Ishikawa (cell line): ENCODE results near the gene MRPL14.

Experiments
- CEBPB ChIP-seq: IDR thresholded peaks from 2 replicates; pipeline ENCODE4 v1.6.1; 2012
- CREB1 ChIP-seq: IDR thresholded peaks from 2 replicates; pipeline ENCODE4 v1.6.1; 2012; ENCODE audit warnings: low read depth
- EP300 ChIP-seq: IDR thresholded peaks from 2 replicates; pipeline ENCODE4 v1.6.1; 2012; ENCODE audit warnings: borderline replicate concordance
- FOXM1 ChIP-seq: IDR thresholded peaks from 2 replicates; pipeline ENCODE4 v1.6.1; 2012; ENCODE audit warnings: low read depth, borderline replicate concordance
- NFIC ChIP-seq: IDR thresholded peaks from 2 replicates; pipeline ENCODE4 v1.6.1; 2012
- RAD21 ChIP-seq: IDR thresholded peaks from 2 replicates; pipeline ENCODE4 v1.6.1; 2012; ENCODE audit warnings: low read depth
- TAF1 ChIP-seq: IDR thresholded peaks from 2 replicates; pipeline ENCODE4 v1.6.1; 2012; ENCODE audit warnings: low read depth, mild to moderate bottlenecking
- TCF12 ChIP-seq: IDR thresholded peaks from 2 replicates; pipeline ENCODE4 v1.6.1; 2012; ENCODE audit warnings: low read depth
- TEAD4 ChIP-seq: IDR thresholded peaks from 2 replicates; pipeline ENCODE4 v1.6.1; 2012
- YY1 ChIP-seq: IDR thresholded peaks from 2 replicates; pipeline ENCODE4 v1.6.1; 2012; ENCODE audit warnings: low read depth
- ZBTB7A ChIP-seq: IDR thresholded peaks from 2 replicates; pipeline ENCODE4 v1.6.1; 2012; ENCODE audit warnings: low read depth
- TF ChIP-seq, protein P1 (sequence below): IDR thresholded peaks from 2 replicates; pipeline ENCODE4 v1.6.1; 2012; ENCODE audit warnings: low read depth, mild to moderate bottlenecking
- TF ChIP-seq, protein P2 (sequence below): IDR thresholded peaks from 2 replicates; pipeline ENCODE4 v1.6.1; 2012
- TF ChIP-seq, protein P3 (sequence below): IDR thresholded peaks from 2 replicates; pipeline ENCODE4 v1.6.1; 2012

DNA sequence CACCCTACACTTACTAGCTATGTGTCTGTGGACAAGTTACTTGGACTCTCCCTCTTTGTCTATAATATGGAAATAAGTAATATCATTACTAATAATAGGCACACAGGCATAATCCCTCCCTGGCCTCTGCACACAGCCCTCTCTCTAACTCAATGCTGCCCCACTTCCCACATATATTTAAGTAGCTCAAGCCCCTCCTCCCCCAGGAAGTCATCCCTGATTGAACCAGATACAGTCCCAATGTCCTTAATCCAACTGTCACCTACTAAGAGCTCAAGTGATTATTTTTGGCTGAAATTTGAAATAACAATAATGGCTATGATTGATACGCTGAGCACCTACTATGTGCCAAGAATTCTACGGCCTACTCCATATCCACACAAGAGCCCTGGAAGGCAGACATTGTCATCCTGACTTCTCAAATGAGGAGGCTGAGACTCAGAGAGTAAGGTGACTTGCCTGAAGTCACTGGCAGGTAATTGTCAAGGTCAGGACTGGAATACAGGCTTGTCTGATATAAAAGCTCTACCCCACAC, 29.4 kb downstream of the MRPL14 start:
- TF ChIP-seq YY1 (no peak), EP300 (no peak), TCF12 (no peak), CREB1 (no peak), ZBTB7A (no peak), CEBPB (no peak), NFIC (no peak), TEAD4 (no peak), TAF1 (no peak), FOXM1 (no peak), RAD21 (no peak)
- TF ChIP-seq, protein P1, sequence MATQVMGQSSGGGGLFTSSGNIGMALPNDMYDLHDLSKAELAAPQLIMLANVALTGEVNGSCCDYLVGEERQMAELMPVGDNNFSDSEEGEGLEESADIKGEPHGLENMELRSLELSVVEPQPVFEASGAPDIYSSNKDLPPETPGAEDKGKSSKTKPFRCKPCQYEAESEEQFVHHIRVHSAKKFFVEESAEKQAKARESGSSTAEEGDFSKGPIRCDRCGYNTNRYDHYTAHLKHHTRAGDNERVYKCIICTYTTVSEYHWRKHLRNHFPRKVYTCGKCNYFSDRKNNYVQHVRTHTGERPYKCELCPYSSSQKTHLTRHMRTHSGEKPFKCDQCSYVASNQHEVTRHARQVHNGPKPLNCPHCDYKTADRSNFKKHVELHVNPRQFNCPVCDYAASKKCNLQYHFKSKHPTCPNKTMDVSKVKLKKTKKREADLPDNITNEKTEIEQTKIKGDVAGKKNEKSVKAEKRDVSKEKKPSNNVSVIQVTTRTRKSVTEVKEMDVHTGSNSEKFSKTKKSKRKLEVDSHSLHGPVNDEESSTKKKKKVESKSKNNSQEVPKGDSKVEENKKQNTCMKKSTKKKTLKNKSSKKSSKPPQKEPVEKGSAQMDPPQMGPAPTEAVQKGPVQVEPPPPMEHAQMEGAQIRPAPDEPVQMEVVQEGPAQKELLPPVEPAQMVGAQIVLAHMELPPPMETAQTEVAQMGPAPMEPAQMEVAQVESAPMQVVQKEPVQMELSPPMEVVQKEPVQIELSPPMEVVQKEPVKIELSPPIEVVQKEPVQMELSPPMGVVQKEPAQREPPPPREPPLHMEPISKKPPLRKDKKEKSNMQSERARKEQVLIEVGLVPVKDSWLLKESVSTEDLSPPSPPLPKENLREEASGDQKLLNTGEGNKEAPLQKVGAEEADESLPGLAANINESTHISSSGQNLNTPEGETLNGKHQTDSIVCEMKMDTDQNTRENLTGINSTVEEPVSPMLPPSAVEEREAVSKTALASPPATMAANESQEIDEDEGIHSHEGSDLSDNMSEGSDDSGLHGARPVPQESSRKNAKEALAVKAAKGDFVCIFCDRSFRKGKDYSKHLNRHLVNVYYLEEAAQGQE = no peak
- TF ChIP-seq, protein P2, sequence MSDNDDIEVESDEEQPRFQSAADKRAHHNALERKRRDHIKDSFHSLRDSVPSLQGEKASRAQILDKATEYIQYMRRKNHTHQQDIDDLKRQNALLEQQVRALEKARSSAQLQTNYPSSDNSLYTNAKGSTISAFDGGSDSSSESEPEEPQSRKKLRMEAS = no peak
- TF ChIP-seq, protein P3, sequence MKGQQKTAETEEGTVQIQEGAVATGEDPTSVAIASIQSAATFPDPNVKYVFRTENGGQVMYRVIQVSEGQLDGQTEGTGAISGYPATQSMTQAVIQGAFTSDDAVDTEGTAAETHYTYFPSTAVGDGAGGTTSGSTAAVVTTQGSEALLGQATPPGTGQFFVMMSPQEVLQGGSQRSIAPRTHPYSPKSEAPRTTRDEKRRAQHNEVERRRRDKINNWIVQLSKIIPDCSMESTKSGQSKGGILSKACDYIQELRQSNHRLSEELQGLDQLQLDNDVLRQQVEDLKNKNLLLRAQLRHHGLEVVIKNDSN = no peak
